HL-60/S4 treated with retinoic acid at 250 ng/mL for 4 days and 3 days (cell line): ENCODE measurements around the gene MRPL28.

Experiments used
- in situ Hi-C: fragments of 300-500 bp; cut with MboI; formaldehyde crosslinking; loops from 2 replicates; pipeline ENCODE4 v1.7.0; 2022; ENCODE audit warnings: low sequenced_read_pairs

Gene MRPL28

GRCh38 chr16:318628-319027 lies 51.7 kb downstream of the MRPL28 start:
- in situ Hi-C loops = no loop called here

- in situ Hi-C loops = no loop called here
Observed at GRCh38 chr16:317583-317982, 52.8 kb downstream of the MRPL28 start.
